SK-N-SH treated with all-trans-retinoic acid at 6 μM for 48 hours (cell line): ENCODE data around the gene SLC4A11.
"Not testable (repeated sequence)": the region's sequence is repeated elsewhere in the genome, so short reads cannot be mapped to it uniquely, and the experiment has no call there.

Experiments
- ATAC-seq: fragments of 200-7000 bp; cut with Tn5 transposase; 3 replicates; pipeline ENCODE4 v1.9.1; 2020; ENCODE audit warnings: mild to moderate bottlenecking, moderate library complexity
- ESRRG ChIP-seq: fragments of 250-450 bp; sonication (Bioruptor Pico); IDR thresholded peaks from 2 replicates; pipeline ENCODE4 v1.6.1; 2021; ENCODE audit warnings: mild to moderate bottlenecking
- OSR1 ChIP-seq: fragments of 250-450 bp; sonication (Bioruptor Pico); IDR thresholded peaks from 2 replicates; pipeline ENCODE4 v1.8.0; 2022; ENCODE audit warnings: moderate library complexity, mild to moderate bottlenecking, inconsistent platforms
- PPARA ChIP-seq: fragments of 250-450 bp; sonication (Bioruptor Pico); IDR thresholded peaks from 2 replicates; pipeline ENCODE4 v1.5.0; 2020; ENCODE audit warnings: mild to moderate bottlenecking, borderline replicate concordance
- TCF4 ChIP-seq: fragments of 250-450 bp; sonication (Bioruptor Pico); IDR thresholded peaks from 2 replicates; pipeline ENCODE4 v1.8.0; 2021; ENCODE audit warnings: mild to moderate bottlenecking, moderate library complexity, borderline replicate concordance
- TOX ChIP-seq: fragments of 250-450 bp; sonication (Bioruptor Pico); IDR thresholded peaks from 2 replicates; pipeline ENCODE4 v1.8.0; 2021; ENCODE audit warnings: mild to moderate bottlenecking, moderate library complexity, borderline replicate concordance
- ZC3H10 ChIP-seq: fragments of 250-450 bp; sonication (Bioruptor Pico); IDR thresholded peaks from 2 replicates; pipeline ENCODE4 v1.5.1; 2021; ENCODE audit warnings: mild to moderate bottlenecking, moderate library complexity
- ZFP3 ChIP-seq: fragments of 250-450 bp; sonication (Bioruptor Pico); IDR thresholded peaks from 2 replicates; pipeline ENCODE4 v1.5.0; 2020; ENCODE audit warnings: mild to moderate bottlenecking, moderate library complexity
- ZNF565 ChIP-seq: fragments of 450-650 bp; formaldehyde crosslinking; conservative IDR thresholded peaks from 2 replicates; pipeline ENCODE4 v1.5.0; 2020; ENCODE audit warnings: low read depth, mild to moderate bottlenecking, moderate library complexity
- ZNF70 ChIP-seq: fragments of 450-650 bp; formaldehyde crosslinking; IDR thresholded peaks from 2 replicates; pipeline ENCODE4 v1.5.0; 2020; ENCODE audit warnings: mild to moderate bottlenecking, moderate library complexity
- ZNF8 ChIP-seq: fragments of 450-650 bp; formaldehyde crosslinking; IDR thresholded peaks from 2 replicates; pipeline ENCODE4 v1.5.0; 2020; ENCODE audit warnings: mild to moderate bottlenecking, moderate library complexity
- TF ChIP-seq, protein P1 (sequence below): fragments of 250-450 bp; sonication (Bioruptor Pico); IDR thresholded peaks from 2 replicates; pipeline ENCODE4 v1.8.0; 2021; ENCODE audit warnings: low read depth, mild to moderate bottlenecking, moderate library complexity, borderline replicate concordance
- TF ChIP-seq, protein P2 (sequence below): fragments of 250-450 bp; sonication (Bioruptor Pico); IDR thresholded peaks from 2 replicates; pipeline ENCODE4 v1.5.0; 2020; ENCODE audit warnings: mild to moderate bottlenecking, moderate library complexity
- TF ChIP-seq, protein P3 (sequence below): fragments of 250-450 bp; sonication (Bioruptor Pico); IDR thresholded peaks from 2 replicates; pipeline ENCODE4 v1.8.0; 2020; ENCODE audit warnings: mild to moderate bottlenecking, moderate library complexity, borderline replicate concordance

SLC4A11 gene

DNA sequence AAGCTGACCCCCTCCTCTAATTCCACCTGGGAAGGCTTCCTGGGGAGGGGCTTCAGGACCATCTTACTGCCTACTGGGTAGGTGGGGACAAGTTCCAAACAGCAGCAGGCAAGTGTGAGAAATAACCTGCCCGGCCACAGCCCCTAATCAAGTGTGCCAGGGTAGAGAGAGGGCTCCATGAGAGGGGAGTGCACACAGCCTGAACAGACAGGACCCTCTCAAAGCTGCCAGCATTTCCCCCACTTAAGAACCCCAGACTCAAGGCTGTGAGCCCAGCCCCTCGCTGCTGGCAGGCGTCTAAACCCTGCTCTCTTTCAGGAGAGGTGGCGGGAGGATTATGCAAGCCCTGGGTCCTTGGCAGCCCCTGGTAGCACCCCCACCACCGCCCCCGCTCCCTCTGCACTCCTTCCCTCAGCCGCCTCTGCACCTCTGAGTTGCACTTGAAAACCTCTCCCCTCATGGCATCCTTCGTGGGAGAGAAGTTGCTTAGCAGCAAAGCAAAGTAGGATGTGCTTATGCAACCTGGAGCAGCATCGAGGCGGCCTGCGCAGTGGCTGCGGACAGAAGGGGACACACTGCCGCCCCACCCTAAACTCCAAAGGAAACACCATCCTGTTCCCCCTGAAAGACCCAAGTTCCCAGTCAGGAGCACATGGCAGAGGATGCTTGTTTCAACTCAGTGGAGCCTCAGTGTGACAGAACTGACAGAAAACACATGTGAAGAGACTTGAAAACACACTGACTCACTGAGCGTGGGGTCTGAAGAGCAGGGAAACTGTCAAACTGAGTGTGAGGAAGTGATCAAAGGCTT, 45.0 kb downstream of the SLC4A11 start:
- TF ChIP-seq, protein P1, sequence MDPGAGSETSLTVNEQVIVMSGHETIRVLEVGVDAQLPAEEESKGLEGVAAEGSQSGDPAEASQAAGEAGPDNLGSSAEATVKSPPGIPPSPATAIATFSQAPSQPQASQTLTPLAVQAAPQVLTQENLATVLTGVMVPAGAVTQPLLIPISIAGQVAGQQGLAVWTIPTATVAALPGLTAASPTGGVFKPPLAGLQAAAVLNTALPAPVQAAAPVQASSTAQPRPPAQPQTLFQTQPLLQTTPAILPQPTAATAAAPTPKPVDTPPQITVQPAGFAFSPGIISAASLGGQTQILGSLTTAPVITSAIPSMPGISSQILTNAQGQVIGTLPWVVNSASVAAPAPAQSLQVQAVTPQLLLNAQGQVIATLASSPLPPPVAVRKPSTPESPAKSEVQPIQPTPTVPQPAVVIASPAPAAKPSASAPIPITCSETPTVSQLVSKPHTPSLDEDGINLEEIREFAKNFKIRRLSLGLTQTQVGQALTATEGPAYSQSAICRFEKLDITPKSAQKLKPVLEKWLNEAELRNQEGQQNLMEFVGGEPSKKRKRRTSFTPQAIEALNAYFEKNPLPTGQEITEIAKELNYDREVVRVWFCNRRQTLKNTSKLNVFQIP (CRISPR knock-in tag): no peak
- TF ChIP-seq, protein P2, sequence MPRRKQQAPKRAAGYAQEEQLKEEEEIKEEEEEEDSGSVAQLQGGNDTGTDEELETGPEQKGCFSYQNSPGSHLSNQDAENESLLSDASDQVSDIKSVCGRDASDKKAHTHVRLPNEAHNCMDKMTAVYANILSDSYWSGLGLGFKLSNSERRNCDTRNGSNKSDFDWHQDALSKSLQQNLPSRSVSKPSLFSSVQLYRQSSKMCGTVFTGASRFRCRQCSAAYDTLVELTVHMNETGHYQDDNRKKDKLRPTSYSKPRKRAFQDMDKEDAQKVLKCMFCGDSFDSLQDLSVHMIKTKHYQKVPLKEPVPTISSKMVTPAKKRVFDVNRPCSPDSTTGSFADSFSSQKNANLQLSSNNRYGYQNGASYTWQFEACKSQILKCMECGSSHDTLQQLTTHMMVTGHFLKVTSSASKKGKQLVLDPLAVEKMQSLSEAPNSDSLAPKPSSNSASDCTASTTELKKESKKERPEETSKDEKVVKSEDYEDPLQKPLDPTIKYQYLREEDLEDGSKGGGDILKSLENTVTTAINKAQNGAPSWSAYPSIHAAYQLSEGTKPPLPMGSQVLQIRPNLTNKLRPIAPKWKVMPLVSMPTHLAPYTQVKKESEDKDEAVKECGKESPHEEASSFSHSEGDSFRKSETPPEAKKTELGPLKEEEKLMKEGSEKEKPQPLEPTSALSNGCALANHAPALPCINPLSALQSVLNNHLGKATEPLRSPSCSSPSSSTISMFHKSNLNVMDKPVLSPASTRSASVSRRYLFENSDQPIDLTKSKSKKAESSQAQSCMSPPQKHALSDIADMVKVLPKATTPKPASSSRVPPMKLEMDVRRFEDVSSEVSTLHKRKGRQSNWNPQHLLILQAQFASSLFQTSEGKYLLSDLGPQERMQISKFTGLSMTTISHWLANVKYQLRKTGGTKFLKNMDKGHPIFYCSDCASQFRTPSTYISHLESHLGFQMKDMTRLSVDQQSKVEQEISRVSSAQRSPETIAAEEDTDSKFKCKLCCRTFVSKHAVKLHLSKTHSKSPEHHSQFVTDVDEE: no peak
- TF ChIP-seq ESRRG (CRISPR knock-in tag): no peak
- TF ChIP-seq ZC3H10 (CRISPR knock-in tag): no peak
- TF ChIP-seq TCF4 (CRISPR knock-in tag): no peak
- ATAC-seq: no peak

DNA sequence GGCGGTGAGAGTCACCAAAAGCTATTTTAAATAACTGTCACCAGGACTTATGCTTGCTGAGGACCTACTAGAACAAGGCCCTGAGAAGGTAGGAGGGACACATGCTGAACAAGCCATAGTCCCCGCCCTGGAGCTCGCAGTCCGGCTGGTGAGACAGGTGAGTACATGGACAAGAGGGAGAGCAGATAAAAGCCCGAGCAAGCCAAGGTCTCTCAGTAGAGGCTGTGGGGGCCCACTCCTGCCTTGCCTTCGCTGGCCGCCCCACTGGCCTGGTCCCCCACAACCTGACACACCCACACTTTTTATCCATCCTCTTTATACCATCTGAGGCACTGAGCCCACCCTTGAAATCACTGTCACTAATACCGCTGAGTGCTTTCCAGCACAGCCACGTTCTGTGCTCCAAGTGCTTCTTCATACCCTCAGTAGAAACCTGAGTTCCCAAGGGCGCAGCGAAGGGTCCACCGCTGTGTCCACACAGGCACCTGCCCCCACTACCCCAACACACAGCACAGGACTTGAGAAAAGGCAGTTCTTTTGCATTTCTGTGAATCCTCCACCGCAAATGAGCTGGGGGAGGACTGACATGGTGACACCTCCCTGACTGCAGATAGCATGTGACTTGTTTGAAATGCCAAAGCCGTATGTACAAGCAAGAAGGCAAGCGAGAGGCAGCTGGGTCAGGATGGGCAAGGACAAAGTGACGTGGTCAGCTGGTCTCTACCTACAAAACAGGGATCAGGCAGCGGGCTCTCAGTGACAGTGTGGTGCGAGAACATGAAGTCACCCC, 46.6 kb downstream of the SLC4A11 start:
- no peak for ATAC-seq
- TF ChIP-seq, protein P2: no peak
- TF ChIP-seq ZNF565: no peak
- TF ChIP-seq TCF4 (CRISPR knock-in tag): no peak

DNA sequence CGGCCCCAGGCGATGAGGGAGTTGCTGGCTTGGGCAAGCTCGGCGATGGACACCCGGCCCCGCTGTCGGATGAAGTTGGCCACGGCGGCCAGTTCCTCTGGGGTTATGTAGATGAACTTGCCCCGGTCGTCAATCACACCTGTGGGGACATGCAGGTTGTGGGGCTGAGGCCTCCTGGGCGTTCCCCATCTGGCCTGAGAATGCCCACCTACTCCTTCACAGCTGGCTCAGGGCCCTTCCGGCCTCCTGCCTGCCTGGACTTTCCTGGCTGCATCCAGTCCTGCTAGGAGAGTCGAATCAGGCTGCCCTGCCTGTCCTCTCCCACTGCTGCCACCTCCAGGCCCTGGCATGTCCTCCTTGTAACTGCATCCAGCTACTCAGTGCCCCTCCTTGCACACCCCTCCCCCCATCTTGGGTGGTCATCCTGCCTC, 48.3 kb downstream of the SLC4A11 start:
- TF ChIP-seq ZFP3 (CRISPR knock-in tag): no peak
- TF ChIP-seq TCF4 (CRISPR knock-in tag): no peak
- no peak for ATAC-seq

DNA sequence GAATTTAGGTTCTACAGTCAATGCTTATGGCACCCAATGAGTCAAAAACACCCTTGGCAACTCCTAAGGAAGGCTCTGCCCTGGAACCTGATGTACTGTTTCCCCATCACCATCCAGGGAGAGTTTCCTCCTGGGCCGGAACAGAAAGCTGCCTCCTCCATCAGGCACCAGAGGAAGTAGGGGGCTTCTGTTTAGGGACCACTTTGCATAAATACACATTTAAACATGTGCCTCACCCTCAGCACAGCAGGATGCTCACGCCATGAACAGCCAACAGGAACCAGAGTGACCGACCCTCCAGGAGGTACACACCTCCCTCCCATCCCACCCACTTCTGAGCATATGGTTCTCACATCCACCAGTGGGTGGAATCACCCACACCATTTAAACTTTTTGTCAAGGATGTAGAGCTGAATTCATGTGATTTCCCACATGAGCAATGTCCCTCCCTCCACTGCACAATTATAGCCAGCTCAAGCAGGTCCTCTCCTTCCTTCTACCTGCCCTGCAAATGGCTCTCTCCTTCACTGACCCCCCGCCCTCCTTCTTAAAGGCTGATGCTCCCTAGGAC, 49.3 kb downstream of the SLC4A11 start:
- ATAC-seq: no peak
- TF ChIP-seq ZNF70 (CRISPR knock-in tag) (no peak), TOX (CRISPR knock-in tag) (no peak), ZC3H10 (CRISPR knock-in tag) (no peak), ZNF8 (CRISPR knock-in tag) (no peak)

DNA sequence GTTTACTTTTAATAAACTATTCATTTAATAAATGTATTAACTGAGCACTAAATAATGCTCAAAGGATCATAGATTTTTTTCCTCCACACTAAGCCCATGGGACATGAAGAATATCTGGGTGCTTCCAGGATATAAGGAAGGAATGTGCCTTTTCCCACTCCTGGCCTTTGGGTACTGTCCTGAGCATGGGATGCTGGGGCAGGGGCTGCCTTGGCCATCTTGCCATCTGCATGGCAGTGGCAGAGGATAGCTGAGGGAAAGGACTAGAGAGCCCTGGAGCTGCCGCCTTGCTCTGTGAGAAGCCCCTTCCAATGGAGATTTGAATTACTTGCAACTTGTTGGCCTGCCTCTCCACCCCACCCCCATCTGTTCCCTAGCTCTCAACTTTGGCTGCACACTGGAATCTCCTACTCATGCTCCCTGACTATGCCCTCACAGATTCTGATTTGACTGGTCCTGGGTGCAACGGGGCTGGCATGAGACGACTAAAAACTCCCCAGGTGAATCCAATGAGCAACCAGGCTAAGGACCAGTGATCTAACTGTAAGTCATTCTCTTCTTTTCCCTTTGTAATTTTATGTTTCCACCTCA, 50.1 kb downstream of the SLC4A11 start:
- no peak for ATAC-seq
- TF ChIP-seq PPARA: no peak
- no peak for TF ChIP-seq OSR1 (CRISPR knock-in tag)
- TF ChIP-seq, protein P2: no peak
- TF ChIP-seq, protein P3, sequence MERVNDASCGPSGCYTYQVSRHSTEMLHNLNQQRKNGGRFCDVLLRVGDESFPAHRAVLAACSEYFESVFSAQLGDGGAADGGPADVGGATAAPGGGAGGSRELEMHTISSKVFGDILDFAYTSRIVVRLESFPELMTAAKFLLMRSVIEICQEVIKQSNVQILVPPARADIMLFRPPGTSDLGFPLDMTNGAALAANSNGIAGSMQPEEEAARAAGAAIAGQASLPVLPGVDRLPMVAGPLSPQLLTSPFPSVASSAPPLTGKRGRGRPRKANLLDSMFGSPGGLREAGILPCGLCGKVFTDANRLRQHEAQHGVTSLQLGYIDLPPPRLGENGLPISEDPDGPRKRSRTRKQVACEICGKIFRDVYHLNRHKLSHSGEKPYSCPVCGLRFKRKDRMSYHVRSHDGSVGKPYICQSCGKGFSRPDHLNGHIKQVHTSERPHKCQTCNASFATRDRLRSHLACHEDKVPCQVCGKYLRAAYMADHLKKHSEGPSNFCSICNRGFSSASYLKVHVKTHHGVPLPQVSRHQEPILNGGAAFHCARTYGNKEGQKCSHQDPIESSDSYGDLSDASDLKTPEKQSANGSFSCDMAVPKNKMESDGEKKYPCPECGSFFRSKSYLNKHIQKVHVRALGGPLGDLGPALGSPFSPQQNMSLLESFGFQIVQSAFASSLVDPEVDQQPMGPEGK: no peak
- TF ChIP-seq TCF4 (CRISPR knock-in tag): no peak

DNA sequence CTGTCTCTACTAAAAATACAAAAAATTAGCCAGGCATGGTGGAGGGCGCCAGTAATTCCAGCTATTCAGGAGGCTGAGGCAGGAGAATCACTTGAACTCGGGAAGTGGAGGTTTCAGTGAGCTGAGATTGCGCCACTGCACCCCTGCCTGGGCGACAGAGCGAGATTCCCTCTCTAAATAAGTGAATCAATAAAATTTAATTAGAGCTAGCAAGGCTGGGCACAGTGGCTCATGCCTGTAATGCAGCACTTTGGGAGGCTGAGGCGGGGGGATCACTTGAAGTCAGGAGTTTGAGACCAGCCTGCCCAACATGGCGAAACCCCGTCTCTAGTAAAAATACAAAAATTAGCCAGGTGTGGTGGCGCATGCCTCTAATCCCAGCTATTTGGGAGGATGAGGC, 51.1 kb downstream of the SLC4A11 start:
- ATAC-seq: not testable (repeated sequence)
